HepG2 (cell line): ENCODE measurements around the gene CD36.

Experiments used
- HMG20A ChIP-seq: IDR thresholded peaks from 2 replicates; pipeline ENCODE4 v1.6.1; 2016; ENCODE audit warnings: borderline replicate concordance
- MAFF ChIP-seq: IDR thresholded peaks from 2 replicates; pipeline ENCODE4 v1.6.1; 2011; ENCODE audit warnings: low read depth, low read length, improper control_type of control experiment
- POLR2AphosphoS5 ChIP-seq: IDR thresholded peaks from 2 replicates; pipeline ENCODE4 v1.6.1; 2012; ENCODE audit warnings: low read depth, low read length
- POLR2G ChIP-seq: fragments of 200-400 bp; formaldehyde crosslinking; IDR thresholded peaks from 2 replicates; pipeline ENCODE4 v1.6.1; 2018; ENCODE audit warnings: mild to moderate bottlenecking, low read depth, low read length, moderate library complexity
- SOX5 ChIP-seq: IDR thresholded peaks from 2 replicates; pipeline ENCODE4 v1.6.1; 2016; ENCODE audit warnings: borderline replicate concordance
- ZNF317 ChIP-seq: sonication (generic); formaldehyde crosslinking; IDR thresholded peaks from 2 replicates; pipeline ENCODE4 v1.5.0; 2020; ENCODE audit warnings: mild to moderate bottlenecking, missing genetic modification reagents
- ZNF703 ChIP-seq: sonication (generic); formaldehyde crosslinking; IDR thresholded peaks from 2 replicates; pipeline ENCODE4 v1.5.1; 2020; ENCODE audit warnings: missing genetic modification reagents, mild to moderate bottlenecking, moderate library complexity, borderline replicate concordance
- ZNF713 ChIP-seq: sonication (generic); formaldehyde crosslinking; IDR thresholded peaks from 2 replicates; pipeline ENCODE4 v1.4.0; 2020; ENCODE audit warnings: mild to moderate bottlenecking, missing genetic modification reagents
- ZZZ3 ChIP-seq: sonication (generic); formaldehyde crosslinking; IDR thresholded peaks from 2 replicates; pipeline ENCODE4 v1.4.0; 2020; ENCODE audit warnings: missing genetic modification reagents, mild to moderate bottlenecking, borderline replicate concordance
- TF ChIP-seq, protein P1 (sequence below): sonication (generic); formaldehyde crosslinking; IDR thresholded peaks from 2 replicates; pipeline ENCODE4 v1.5.0; 2020; ENCODE audit warnings: mild to moderate bottlenecking, missing genetic modification reagents, moderate library complexity
- TF ChIP-seq, protein P2 (sequence below): sonication (generic); formaldehyde crosslinking; IDR thresholded peaks from 2 replicates; pipeline ENCODE4 v1.4.0; 2020; ENCODE audit warnings: mild to moderate bottlenecking, missing genetic modification reagents
- TF ChIP-seq, protein P3 (sequence below): sonication (generic); formaldehyde crosslinking; IDR thresholded peaks from 2 replicates; pipeline ENCODE4 v1.5.1; 2020; ENCODE audit warnings: missing genetic modification reagents, mild to moderate bottlenecking, borderline replicate concordance
- TF ChIP-seq, protein P4 (sequence below), 2 experiments: sonication (generic) in 1 of 2; formaldehyde crosslinking in 1 of 2; IDR thresholded peaks; 2 replicates each; pipeline versions ENCODE4 v1.5.1 to v1.6.1; 2011 to 2020; ENCODE audit warnings: borderline replicate concordance in 1 of 2, low read depth in 1 of 2, low read length in 1 of 2, mild to moderate bottlenecking in 1 of 2, missing genetic modification reagents in 1 of 2, moderate library complexity in 1 of 2

DNA sequence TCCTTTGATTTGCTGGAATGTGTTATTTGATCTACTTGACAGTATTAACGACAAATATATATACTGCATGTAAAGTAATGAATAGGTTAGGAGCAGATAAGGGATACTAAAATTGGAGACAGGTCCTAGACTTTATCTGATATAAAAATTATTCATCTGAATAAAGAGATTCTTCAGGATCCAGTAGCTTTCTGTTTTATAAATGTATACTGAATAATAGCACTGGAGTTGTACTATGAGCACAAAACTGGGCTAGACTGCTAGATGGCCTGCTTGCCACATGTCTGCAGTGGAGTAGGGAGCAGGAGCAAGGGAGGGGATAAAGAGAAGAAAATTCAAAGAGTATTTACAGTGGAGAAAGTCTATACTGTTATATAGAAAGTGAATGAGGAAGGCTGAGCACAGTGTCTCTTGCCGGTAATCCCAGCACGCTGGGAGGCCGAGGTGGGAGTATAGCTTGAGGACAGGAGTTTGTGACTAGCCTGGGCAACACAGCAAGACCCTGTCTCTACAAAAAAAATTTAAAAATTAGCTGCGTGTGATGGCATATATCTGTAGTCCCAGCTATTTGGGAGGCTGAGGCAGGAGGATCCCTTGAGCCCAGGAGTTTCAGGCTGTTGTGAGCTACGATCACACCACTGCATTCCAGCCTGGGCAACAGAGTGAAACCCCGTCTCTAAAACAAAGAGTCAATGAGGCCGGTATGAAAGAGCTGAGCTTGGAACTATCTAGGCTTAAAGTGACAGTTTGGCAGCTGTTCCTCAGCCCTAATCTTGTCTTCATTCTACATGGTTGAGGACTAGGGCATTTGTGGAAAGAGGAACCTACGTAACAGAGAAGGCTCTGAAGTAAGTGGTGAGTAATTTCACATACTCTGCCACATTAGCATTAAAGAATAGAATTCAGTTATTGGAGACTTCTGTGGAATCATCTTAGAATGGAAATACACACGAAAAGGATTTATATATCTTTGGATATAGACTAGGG lies 41.8 kb downstream of the CD36 start:
- TF ChIP-seq ZNF703 (CRISPR knock-in tag) (no peak), HMG20A (CRISPR knock-in tag) (no peak), ZNF317 (no peak), ZZZ3 (no peak), POLR2G (no peak), SOX5 (CRISPR knock-in tag) (no peak), POLR2AphosphoS5 (no peak), ZNF713 (CRISPR knock-in tag) (no peak), MAFF (no peak)
- TF ChIP-seq, protein P1, sequence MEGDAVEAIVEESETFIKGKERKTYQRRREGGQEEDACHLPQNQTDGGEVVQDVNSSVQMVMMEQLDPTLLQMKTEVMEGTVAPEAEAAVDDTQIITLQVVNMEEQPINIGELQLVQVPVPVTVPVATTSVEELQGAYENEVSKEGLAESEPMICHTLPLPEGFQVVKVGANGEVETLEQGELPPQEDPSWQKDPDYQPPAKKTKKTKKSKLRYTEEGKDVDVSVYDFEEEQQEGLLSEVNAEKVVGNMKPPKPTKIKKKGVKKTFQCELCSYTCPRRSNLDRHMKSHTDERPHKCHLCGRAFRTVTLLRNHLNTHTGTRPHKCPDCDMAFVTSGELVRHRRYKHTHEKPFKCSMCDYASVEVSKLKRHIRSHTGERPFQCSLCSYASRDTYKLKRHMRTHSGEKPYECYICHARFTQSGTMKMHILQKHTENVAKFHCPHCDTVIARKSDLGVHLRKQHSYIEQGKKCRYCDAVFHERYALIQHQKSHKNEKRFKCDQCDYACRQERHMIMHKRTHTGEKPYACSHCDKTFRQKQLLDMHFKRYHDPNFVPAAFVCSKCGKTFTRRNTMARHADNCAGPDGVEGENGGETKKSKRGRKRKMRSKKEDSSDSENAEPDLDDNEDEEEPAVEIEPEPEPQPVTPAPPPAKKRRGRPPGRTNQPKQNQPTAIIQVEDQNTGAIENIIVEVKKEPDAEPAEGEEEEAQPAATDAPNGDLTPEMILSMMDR = no peak
- TF ChIP-seq, protein P2, sequence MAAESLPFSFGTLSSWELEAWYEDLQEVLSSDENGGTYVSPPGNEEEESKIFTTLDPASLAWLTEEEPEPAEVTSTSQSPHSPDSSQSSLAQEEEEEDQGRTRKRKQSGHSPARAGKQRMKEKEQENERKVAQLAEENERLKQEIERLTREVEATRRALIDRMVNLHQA = no peak
- TF ChIP-seq, protein P3, sequence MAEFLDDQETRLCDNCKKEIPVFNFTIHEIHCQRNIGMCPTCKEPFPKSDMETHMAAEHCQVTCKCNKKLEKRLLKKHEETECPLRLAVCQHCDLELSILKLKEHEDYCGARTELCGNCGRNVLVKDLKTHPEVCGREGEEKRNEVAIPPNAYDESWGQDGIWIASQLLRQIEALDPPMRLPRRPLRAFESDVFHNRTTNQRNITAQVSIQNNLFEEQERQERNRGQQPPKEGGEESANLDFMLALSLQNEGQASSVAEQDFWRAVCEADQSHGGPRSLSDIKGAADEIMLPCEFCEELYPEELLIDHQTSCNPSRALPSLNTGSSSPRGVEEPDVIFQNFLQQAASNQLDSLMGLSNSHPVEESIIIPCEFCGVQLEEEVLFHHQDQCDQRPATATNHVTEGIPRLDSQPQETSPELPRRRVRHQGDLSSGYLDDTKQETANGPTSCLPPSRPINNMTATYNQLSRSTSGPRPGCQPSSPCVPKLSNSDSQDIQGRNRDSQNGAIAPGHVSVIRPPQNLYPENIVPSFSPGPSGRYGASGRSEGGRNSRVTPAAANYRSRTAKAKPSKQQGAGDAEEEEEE (CRISPR knock-in tag) = no peak
- TF ChIP-seq, protein P4, sequence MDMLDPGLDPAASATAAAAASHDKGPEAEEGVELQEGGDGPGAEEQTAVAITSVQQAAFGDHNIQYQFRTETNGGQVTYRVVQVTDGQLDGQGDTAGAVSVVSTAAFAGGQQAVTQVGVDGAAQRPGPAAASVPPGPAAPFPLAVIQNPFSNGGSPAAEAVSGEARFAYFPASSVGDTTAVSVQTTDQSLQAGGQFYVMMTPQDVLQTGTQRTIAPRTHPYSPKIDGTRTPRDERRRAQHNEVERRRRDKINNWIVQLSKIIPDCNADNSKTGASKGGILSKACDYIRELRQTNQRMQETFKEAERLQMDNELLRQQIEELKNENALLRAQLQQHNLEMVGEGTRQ (IDR thresholded peaks at IDR 0.05; ENCODE audit: low read depth, low read length) = no peak
- TF ChIP-seq, protein P4 (CRISPR knock-in tag; IDR thresholded peaks at IDR 0.05; ENCODE audit: borderline replicate concordance) = no peak
